ENCODE data around the gene TBC1D3I.

DNA sequence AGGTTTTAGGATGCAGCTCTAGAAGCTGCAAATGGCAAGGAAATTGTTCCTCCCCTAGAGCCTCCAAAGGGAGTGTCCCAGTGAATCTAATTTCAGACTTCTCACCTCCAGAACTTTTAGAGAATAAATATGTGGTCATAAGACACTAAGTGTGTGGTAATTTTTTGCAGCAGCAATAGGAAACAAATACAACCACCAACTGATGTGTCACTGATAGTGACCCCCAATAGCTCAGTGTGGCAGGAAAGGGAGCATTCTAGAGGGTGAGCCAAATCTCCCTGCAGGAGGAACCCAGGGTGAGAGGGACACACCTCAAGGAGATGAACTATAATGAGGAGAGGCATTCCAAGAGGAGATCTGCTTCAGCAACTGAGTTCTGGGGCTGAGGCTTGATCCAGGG, 49.5 kb downstream of the TBC1D3I start:
- TF ChIP-seq SP1 (IDR thresholded peaks at IDR 0.05) (no peak), NFRKB (IDR thresholded peaks at IDR 0.05) (no peak), ARNT (IDR thresholded peaks at IDR 0.05) (no peak), BHLHE40 (IDR thresholded peaks at IDR 0.05; ENCODE audit: borderline replicate concordance) (no peak), ELF4 (IDR thresholded peaks at IDR 0.05) (no peak), FOXK2 (IDR thresholded peaks at IDR 0.05) (no peak), CTBP1 (IDR thresholded peaks at IDR 0.05; ENCODE audit: borderline replicate concordance) (no peak), FOXA1 (IDR thresholded peaks at IDR 0.05) (no peak), SUZ12 (IDR thresholded peaks at IDR 0.05) (no peak)
